Uterus (tissue), 2 donors: Measurements from ENCODE around the gene ELMO1.

ENCODE experiments used
- CTCF ChIP-seq, 4 experiments: fragments of 200-600 bp in 2 of 4; fragments of 450-650 bp in 2 of 4; sonication (generic) in 2 of 4; IDR thresholded peaks; one replicate each; pipeline ENCODE4 v1.5.1; 2016 to 2019; ENCODE audit warnings: antibody characterized with exemption in 4 of 4, mild to moderate bottlenecking in 2 of 4, moderate library complexity in 1 of 4
- POLR2A ChIP-seq, 2 donors: fragments of 450-650 bp; IDR thresholded peaks; one replicate each; pipeline ENCODE4 v1.6.1; 2016; ENCODE audit warnings: antibody characterized with exemption in 2 of 2, mild to moderate bottlenecking in 1 of 2, moderate library complexity in 1 of 2

GRCh38 chr7:37000511-37000910, 448.2 kb downstream of the ELMO1 start:
- no peak for TF ChIP-seq CTCF (IDR thresholded peaks at IDR 0.05)
- TF ChIP-seq POLR2A (IDR thresholded peaks at IDR 0.05): no peak
